ENCODE results near the gene GFPT2. TPM values are rescaled to one million over a fixed set of nuclear protein-coding genes. Genes with fewer than 3 reads are reported as not detected.

The GFPT2 gene
- total RNA-seq, 1 donor from 2014 or later, result 1.7 TPM

DNA sequence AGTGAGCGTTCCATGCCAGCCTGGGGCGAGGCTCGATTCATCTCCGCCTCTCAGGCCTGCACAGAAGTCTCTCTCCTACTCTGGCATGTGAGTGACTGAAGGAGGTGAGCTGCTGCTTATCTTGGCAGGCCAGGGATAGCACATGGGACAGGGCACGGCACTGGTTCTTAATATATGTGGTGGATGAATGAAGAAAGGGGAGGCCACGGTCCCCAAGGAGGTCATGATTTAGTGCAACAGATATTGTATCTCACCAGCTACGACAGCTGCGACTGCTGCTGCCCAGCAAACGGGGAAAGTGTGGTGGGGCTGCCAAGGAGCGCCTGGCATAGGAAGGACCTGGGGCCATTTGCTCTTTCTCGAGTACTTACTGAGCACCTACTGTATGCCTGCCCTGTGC lies 41.9 kb downstream of the GFPT2 start:
- no peak for DNase-seq (ENCODE audit: low spot score, unreplicated experiment)
- H3K9me3 Mint-ChIP-seq (ENCODE audit: low read depth), result no peaks in the 10 kb centered on the region
- no peak overlapping the region for H3K27ac Mint-ChIP-seq
- H3K36me3 Mint-ChIP-seq (ENCODE audit: insufficient read depth), result no peaks in the 10 kb centered on the region
- no peaks in the 10 kb centered on the region for H3K4me1 Mint-ChIP-seq (ENCODE audit: low read depth)
- TF ChIP-seq CTCF (IDR thresholded peaks at IDR 0.05; ENCODE audit: unreplicated experiment), result no peak
- no peak overlapping the region for H3K4me3 Mint-ChIP-seq (ENCODE audit: low read depth)
- no peaks in the 10 kb centered on the region for H3K27me3 Mint-ChIP-seq

DNA sequence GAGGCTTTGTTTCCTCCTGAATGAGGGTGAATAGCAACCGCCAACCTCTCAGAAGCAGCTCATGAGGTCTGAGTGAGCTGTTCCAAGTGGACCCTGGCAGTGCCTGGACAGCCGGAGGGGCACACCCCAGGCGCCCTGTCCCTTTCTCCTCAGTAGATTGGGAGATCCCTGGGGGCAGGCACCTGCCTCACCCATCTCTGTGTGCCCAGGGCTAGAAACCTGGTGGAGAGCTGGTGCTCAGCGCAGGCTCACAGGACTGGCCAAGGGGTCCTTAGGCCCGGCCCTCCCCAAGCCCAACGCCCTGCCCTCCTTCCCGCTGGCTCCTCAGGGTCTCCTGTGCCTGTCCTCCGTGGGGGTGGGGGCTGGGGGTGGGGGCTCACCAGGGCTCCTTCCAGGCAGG lies 46.3 kb downstream of the GFPT2 start:
- no peaks in the 10 kb centered on the region for H3K36me3 Mint-ChIP-seq (ENCODE audit: insufficient read depth)
- no peak for DNase-seq (ENCODE audit: low spot score, unreplicated experiment)
- H3K27me3 Mint-ChIP-seq, result no peaks in the 10 kb centered on the region
- no peak overlapping the region for H3K4me3 Mint-ChIP-seq (ENCODE audit: low read depth)
- no peak overlapping the region for H3K27ac Mint-ChIP-seq
- H3K4me1 Mint-ChIP-seq (ENCODE audit: low read depth), result no peaks in the 10 kb centered on the region
- no peaks in the 10 kb centered on the region for H3K9me3 Mint-ChIP-seq (ENCODE audit: low read depth)
- no peak for TF ChIP-seq CTCF (IDR thresholded peaks at IDR 0.05; ENCODE audit: unreplicated experiment)

DNA sequence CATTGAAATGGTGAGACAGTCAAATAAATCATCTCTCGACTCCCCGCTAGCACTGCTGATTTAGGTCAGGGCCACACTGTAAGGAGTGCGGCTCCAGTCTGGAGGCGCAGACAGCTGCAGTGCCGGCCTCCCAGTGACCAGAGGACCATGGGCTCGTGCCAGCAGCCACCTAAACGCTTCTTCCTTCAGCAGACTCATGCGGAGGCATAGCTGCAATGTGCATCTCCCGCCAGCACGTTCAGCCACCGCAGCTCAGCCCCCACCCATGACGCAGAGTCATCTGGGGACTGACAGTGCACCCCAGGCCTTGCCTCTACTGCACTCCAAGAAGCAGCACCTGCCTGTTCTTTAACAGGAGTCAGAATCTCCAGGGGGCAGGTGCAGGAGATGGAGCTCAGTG lies 47.7 kb downstream of the GFPT2 start:
- Mint-ChIP-seq H3K9me3 (ENCODE audit: low read depth) (no peaks in the 10 kb centered on the region), H3K27ac (no peak overlapping the region), H3K36me3 (ENCODE audit: insufficient read depth) (no peaks in the 10 kb centered on the region), H3K4me1 (ENCODE audit: low read depth) (no peaks in the 10 kb centered on the region), H3K4me3 (ENCODE audit: low read depth) (no peak overlapping the region), H3K27me3 (no peaks in the 10 kb centered on the region)
- no peak for TF ChIP-seq CTCF (IDR thresholded peaks at IDR 0.05; ENCODE audit: unreplicated experiment)
- DNase-seq (ENCODE audit: low spot score, unreplicated experiment), result no peak

DNA sequence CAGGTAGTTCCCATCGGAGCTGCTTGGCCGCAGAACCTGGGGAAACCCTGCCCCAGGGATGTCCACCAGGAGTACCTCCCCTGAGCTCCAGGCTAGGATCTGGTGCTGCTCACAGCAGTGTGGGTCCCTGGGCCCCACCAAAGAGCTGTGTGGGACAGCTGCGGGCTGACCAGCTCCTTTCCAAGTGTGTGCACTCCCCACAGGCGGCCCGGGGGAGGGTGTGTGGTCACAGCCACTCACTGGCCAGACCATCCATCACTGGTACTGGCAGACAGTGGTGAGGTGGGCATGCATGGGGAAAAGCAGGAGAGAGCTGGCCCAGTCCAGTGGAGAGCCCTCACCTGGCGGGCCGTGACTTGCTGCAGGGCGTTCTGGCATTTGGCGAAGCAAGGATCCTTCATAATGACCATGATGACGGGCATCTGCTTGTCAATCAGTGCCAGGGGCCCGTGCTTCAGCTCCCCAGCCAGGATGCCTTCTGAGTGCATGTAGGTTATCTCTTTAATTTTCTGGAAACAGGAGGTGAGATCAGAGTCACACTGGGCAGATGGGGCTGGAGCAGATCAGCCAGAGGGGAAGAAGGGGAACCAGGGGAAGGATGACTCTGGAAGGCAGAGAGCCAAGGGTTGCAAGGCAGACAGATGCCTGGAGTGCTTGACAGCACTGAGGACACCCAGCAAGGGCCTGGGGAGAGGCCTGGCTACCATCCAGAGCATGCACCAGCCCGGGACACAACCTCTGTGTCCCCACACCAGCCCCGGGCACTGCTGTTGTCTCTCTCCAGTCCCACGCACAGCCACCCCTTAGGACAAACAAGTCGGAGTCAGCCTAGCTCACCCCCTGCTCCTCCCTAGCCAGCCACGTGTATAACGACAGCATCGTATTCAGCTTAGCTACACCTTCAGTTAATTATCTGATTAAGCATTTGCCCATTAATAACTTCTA lies 48.4 kb downstream of the GFPT2 start:
- DNase-seq (ENCODE audit: low spot score, unreplicated experiment), result no peak
- no peak overlapping the region for H3K27ac Mint-ChIP-seq
- no peak overlapping the region for H3K4me3 Mint-ChIP-seq (ENCODE audit: low read depth)
- no peaks in the 10 kb centered on the region for H3K4me1 Mint-ChIP-seq (ENCODE audit: low read depth)
- no peak for TF ChIP-seq CTCF (IDR thresholded peaks at IDR 0.05; ENCODE audit: unreplicated experiment)
- H3K27me3 Mint-ChIP-seq, result no peaks in the 10 kb centered on the region
- H3K9me3 Mint-ChIP-seq (ENCODE audit: low read depth), result no peaks in the 10 kb centered on the region
- no peaks in the 10 kb centered on the region for H3K36me3 Mint-ChIP-seq (ENCODE audit: insufficient read depth)

- no peaks in the 10 kb centered on the region for H3K36me3 Mint-ChIP-seq (ENCODE audit: insufficient read depth)
- no peaks in the 10 kb centered on the region for H3K9me3 Mint-ChIP-seq (ENCODE audit: low read depth)
- no peak for DNase-seq (ENCODE audit: low spot score, unreplicated experiment)
- no peak overlapping the region for H3K4me3 Mint-ChIP-seq (ENCODE audit: low read depth)
- no peak for TF ChIP-seq CTCF (IDR thresholded peaks at IDR 0.05; ENCODE audit: unreplicated experiment)
- no peaks in the 10 kb centered on the region for H3K4me1 Mint-ChIP-seq (ENCODE audit: low read depth)
- H3K27me3 Mint-ChIP-seq, result no peaks in the 10 kb centered on the region
- H3K27ac Mint-ChIP-seq, result no peak overlapping the region
Measured at GRCh38 chr5:180304016-180304292, 49.2 kb downstream of the GFPT2 start.
